Skeletal muscle satellite cell (primary cell): ENCODE measurements around the gene NPAS2.

Experiments used
- H3K27me3 ChIP-seq: 2 replicates; pipeline ENCODE4 v1.7.0; 2013; ENCODE audit warnings: low read length; ENCODE audit not compliant: control insufficient read depth, insufficient read depth
- H3K36me3 ChIP-seq: 2 replicates; pipeline ENCODE4 v1.7.0; 2013; ENCODE audit warnings: mild to moderate bottlenecking, control low read depth, low read length; ENCODE audit not compliant: insufficient read depth
- H3K4me1 ChIP-seq: 2 replicates; pipeline ENCODE4 v1.7.0; 2013; ENCODE audit warnings: low read length; ENCODE audit not compliant: control insufficient read depth, insufficient read depth
- H3K4me2 ChIP-seq: 2 replicates; pipeline ENCODE4 v1.7.0; 2013; ENCODE audit warnings: mild to moderate bottlenecking, low read length
- H3K4me3 ChIP-seq: 2 replicates; pipeline ENCODE4 v1.7.0; 2013; ENCODE audit warnings: low read length
- H3K9ac ChIP-seq: 2 replicates; pipeline ENCODE4 v1.7.0; 2013; ENCODE audit warnings: mild to moderate bottlenecking, low read depth, low read length, moderate library complexity
- H3K9me3 ChIP-seq: replicated peaks from 2 replicates; pipeline ENCODE4 v1.7.0; 2013; ENCODE audit warnings: mild to moderate bottlenecking, control low read depth, low read length

Gene NPAS2

DNA sequence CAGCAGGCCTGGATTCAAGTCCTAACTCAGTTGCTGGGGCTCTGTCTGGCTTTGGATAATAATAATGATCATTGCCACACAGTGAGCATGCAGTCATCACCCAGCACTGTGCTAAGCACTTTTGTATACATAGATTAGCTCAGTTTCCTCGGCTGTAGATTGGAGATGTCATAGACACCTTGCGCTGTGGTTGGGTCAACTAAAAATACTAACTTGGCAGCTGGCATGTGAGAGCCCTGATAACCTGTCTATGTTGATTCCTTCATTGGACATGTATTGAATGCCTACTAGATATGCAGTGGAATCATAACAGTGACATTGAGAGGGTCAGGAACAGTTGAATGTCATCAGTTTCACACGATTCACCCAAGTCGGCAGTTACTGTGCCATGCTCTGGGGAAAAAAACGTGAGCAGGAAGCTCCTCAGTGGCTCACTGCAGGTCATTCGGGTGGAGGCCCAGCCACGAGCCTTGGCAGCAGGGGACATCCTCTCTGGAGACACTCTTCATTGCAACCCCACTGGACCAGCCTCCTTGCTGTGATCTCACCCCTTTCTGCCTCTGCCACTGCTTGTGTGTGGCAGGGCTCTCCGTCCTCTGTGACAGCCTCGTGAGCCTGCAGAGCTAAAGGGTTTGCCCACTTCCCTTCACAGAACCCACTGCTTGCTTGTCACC lies 85.3 kb downstream of the NPAS2 start:
- Histone ChIP-seq H3K9me3 (no peaks in the 10 kb centered on the region), H3K4me2 (no peak overlapping the region), H3K9ac (no peak overlapping the region), H3K27me3 (peaks cover 7% of the 10 kb centered on the region), H3K4me3 (no peak overlapping the region), H3K4me1 (peaks cover 27% of the 10 kb centered on the region), H3K36me3 (peaks cover 14% of the 10 kb centered on the region)

DNA sequence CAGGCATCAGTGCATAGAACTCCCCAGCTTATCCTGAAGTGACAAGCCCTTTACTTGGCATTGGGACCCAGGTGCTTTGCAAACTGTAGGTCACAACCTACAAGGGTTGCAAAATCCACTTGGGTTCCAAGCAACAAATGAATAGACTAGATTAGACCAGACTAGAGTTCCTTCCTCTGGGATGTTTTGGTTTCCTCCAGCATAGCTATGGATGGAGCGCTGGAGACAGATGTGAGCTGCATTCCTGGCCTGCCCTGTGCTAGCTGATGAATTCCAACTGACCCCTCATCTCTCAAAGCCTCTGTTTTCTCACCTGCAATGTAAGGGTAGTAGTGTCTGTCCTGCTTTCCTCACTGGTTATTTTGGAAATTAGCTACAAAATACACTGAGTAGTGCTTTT lies 86.2 kb downstream of the NPAS2 start:
- peaks cover 14% of the 10 kb centered on the region for H3K36me3 ChIP-seq
- peaks cover 27% of the 10 kb centered on the region for H3K4me1 ChIP-seq
- H3K9me3 ChIP-seq, result no peaks in the 10 kb centered on the region
- no peak overlapping the region for H3K4me3 ChIP-seq
- H3K9ac ChIP-seq, result no peak overlapping the region
- peaks cover 7% of the 10 kb centered on the region for H3K27me3 ChIP-seq
- no peak overlapping the region for H3K4me2 ChIP-seq

DNA sequence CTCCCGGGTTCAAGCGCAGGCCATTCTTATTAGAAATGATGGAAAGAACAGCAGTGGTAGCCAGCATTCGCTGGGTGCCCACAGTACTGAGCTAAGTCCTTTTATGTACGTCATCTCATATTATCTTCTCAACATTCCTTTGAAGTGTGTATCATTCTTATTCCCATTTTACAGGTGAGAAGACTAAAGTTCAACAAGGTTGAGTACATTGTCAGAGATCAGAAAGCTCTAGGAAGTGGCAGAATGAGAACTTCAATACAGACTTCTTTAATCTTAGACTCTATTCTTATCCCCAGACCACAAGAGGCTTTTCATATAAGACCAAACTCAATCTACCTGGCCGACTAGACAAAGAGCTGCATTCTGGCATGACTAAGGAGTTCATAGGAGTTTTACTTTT lies 86.7 kb downstream of the NPAS2 start:
- H3K4me1 ChIP-seq, result peaks cover 24% of the 10 kb centered on the region
- H3K27me3 ChIP-seq, result peaks cover 7% of the 10 kb centered on the region
- no peak overlapping the region for H3K4me2 ChIP-seq
- no peaks in the 10 kb centered on the region for H3K9me3 ChIP-seq
- H3K36me3 ChIP-seq, result peaks cover 14% of the 10 kb centered on the region
- H3K4me3 ChIP-seq, result no peak overlapping the region
- H3K9ac ChIP-seq, result no peak overlapping the region

DNA sequence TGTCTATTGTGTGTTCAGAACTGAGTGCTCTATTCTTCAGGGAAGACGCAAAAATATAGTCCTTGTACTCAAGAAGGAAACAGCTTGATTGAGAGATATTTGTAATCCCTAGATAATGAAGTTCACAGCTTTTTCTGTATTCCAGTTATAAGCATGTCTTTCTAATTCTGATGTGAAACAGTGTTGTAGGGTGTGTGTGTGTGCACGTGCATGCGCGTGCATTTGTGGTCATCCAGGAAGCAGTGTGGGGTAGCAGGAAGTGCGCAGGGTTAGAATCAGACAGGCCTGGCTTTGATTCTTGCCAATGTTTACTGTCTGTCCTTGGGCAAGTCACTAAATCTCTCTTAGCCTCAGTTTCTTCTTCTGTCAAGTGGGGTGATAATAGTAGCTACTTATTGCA lies 87.9 kb downstream of the NPAS2 start:
- Histone ChIP-seq H3K4me2 (no peak overlapping the region), H3K9ac (no peak overlapping the region), H3K27me3 (peaks cover 7% of the 10 kb centered on the region), H3K9me3 (no peaks in the 10 kb centered on the region), H3K4me1 (peaks cover 14% of the 10 kb centered on the region), H3K36me3 (peaks cover 19% of the 10 kb centered on the region), H3K4me3 (no peak overlapping the region)

DNA sequence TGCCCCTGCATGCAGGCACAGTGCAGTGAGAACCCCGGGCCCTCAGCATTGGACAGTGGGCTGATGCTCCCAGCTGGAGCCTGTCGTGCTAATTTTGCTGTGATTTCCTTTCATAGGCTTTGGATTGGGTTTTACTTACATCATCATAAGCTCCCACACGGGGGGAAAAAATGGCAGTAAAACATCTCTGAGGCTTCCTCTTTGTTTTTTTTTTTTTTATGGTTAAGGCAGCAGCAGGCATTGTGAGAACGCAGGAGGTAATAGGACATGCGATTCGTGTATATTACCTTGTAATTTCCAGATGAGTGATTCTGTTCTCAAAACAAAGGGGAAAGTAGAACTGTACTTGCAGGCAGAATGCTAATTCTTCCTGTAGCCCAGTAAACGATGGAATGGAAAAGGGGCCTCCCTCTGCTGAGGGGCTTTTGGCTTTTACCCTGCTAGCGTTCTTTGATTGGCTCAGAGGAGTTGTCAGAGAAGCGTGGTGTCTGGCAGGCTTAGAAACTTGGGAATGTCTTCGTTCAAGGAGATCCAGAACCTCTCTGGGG lies 89.7 kb downstream of the NPAS2 start:
- H3K4me2 ChIP-seq, result no peak overlapping the region
- H3K9me3 ChIP-seq, result no peaks in the 10 kb centered on the region
- H3K4me1 ChIP-seq, result no peaks in the 10 kb centered on the region
- no peak overlapping the region for H3K4me3 ChIP-seq
- peaks cover 27% of the 10 kb centered on the region for H3K36me3 ChIP-seq
- H3K9ac ChIP-seq, result no peak overlapping the region
- peaks cover 7% of the 10 kb centered on the region for H3K27me3 ChIP-seq

DNA sequence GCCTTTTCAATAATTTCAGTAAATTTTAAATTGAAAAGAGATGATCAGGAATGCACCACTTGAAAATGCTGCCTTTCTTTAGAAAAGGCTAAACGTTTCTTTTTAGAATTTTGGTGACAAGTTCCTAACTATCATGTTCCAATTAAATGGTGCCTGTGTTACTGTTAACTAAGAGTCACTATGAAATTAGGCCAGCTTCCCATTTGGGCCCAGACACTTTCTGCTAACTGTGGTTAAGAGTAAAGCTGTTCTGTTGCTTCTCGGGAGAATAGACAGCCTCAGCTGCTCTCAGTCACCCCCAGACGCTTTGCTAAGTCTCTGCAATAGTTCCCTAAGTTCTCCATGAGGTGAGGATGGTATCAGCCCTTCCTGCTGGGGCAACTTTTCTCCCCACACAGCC lies 90.2 kb downstream of the NPAS2 start:
- peaks cover 7% of the 10 kb centered on the region for H3K27me3 ChIP-seq
- H3K36me3 ChIP-seq, result peaks cover 25% of the 10 kb centered on the region
- no peak overlapping the region for H3K9ac ChIP-seq
- H3K4me3 ChIP-seq, result no peak overlapping the region
- H3K9me3 ChIP-seq, result no peaks in the 10 kb centered on the region
- no peak overlapping the region for H3K4me2 ChIP-seq
- no peaks in the 10 kb centered on the region for H3K4me1 ChIP-seq

DNA sequence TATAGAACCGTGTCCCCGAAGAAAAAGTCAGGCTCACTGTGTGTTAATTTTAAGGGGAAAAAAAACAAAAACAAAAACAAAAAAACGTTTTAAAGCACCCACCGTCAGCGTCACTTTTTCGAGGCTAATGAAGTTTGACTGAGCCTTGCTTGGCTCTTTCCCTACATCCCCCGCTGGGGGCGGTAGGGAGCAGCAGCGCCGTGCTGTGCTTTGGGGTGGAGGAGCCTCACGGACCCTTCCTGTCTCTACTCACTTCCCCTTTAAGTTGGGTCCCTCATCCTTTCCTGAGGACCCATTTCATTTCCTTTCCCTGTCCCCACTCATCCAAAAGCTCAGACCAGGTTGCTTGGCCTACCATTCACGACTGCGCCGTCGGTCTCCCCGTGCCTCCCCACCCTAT lies 99.4 kb downstream of the NPAS2 start:
- peaks cover 5% of the 10 kb centered on the region for H3K4me1 ChIP-seq
- H3K9ac ChIP-seq, result no peak overlapping the region
- H3K4me3 ChIP-seq, result no peak overlapping the region
- H3K27me3 ChIP-seq, result no peaks in the 10 kb centered on the region
- H3K36me3 ChIP-seq, result no peaks in the 10 kb centered on the region
- no peak overlapping the region for H3K4me2 ChIP-seq
- H3K9me3 ChIP-seq, result no peaks in the 10 kb centered on the region

DNA sequence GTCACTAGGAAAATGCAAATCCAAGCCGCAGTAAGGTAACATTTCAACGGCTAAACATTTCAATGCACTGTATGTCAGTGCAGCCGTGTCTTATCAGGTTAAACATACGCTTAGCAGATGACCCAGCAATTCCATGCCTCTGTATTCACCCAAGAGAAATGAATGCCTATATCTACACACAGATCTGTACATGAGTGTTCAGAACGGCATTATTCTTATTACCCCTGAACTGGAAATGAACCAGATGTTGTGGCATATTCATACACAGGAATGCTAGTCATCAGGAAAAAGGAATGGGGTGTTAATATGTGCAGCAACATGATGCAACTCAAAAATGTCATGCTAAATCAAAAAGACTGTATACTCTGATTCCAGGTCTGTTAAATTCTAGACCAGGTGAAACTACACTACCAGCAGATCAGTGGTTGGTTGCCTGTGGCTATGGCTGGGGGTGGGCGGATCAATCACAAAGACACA lies 101.8 kb downstream of the NPAS2 start:
- Histone ChIP-seq H3K36me3 (peaks cover 4% of the 10 kb centered on the region), H3K4me2 (no peak overlapping the region), H3K4me1 (peaks cover 16% of the 10 kb centered on the region), H3K9ac (no peak overlapping the region), H3K9me3 (no peaks in the 10 kb centered on the region), H3K27me3 (no peaks in the 10 kb centered on the region), H3K4me3 (no peak overlapping the region)

DNA sequence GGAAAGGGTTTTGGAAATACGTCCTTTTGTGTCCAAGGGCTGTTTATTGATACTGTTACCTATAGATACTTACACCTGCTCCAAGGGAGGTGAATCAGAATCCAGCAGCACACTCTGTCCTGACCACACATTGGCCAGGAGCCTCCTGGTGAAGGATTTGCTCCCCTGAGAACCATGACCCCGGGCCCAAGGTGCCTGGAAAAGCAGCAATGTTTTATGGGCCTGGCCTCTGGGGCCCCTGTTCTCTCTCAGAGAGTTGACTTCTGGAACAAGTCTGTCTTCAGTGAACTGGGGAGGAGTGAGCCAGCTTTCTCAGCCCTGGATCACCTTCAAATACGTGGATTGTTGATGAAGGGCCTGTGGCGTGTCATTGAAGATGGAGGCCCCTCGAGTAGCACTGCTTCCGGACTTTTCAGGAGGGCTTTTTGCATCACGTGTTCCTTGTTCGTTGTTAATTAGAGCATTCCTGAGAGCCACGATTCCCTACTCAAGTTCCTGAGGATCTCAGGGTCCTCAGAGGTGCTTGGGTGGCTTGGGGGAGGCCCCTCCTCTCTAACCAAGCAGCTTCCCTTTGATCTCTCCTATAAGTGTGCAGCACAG lies 103.6 kb downstream of the NPAS2 start:
- H3K4me1 ChIP-seq, result peaks cover 16% of the 10 kb centered on the region
- no peaks in the 10 kb centered on the region for H3K9me3 ChIP-seq
- no peak overlapping the region for H3K9ac ChIP-seq
- H3K36me3 ChIP-seq, result peaks cover 18% of the 10 kb centered on the region
- H3K27me3 ChIP-seq, result no peaks in the 10 kb centered on the region
- H3K4me2 ChIP-seq, result no peak overlapping the region
- no peak overlapping the region for H3K4me3 ChIP-seq

DNA sequence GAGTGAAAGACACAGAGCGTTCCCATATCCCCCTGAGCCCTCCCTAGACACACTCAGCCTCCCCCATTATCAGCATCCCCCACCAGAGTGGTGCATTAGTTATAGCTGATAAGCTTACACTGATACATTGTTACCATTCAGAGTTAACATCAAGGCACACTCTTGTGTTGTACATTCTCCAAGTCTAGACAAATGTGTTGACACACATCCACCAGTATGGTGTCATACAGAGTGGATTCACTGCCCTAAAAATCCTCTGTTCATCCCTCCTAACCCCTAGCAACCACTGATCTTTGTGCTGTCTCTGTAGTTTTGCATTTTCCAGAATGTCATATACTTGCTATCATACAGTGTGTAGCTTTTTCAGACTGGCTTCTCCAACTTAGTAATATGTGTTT lies 104.2 kb downstream of the NPAS2 start:
- H3K4me1 ChIP-seq, result peaks cover 16% of the 10 kb centered on the region
- H3K27me3 ChIP-seq, result no peaks in the 10 kb centered on the region
- no peaks in the 10 kb centered on the region for H3K9me3 ChIP-seq
- peaks cover 20% of the 10 kb centered on the region for H3K36me3 ChIP-seq
- peak overlapping the region; percentile 90 for H3K4me2 ChIP-seq
- peak overlapping the region; percentile 73 for H3K9ac ChIP-seq
- peak overlapping the region; percentile 66 for H3K4me3 ChIP-seq

DNA sequence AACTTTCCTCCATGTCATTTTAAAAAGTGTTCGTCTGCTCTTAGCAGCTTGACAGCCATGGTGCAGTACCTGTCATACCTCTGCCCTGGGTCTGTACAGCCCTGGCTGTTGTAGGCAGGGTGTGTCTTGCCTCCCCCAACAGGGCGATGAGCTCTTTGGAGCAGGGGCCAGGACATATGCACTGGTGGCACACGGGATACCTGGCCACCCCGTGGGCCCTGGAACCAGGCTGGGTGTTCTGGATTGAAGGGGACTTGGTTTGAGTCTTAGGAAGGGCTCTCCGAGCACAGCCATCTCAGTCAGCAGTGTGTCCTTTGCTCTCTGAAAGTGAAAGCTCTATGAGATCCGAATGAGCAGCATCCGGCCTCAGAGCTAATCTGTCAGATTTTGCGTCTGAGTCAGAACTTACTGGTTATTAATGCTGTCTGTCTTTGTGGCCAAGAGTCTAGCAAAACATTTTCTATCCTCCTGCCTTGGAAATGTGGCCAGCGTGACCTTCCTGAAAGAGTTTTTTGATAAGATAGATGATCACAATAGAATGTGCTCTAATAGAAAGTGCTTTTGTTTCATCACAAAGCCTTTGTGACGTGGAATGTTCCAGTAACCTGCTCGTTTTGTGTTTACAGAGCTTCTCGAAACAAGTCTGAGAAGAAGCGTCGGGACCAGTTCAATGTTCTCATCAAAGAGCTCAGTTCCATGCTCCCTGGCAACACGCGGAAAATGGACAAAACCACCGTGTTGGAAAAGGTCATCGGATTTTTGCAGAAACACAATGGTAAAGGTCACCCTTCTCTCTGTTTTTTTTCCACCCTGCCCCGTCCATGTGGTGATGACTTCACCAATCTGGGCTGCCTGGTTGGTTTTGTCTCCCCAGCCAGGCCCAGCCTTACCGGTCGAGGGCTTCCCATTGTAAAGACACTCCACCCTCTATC lies 104.8 kb downstream of the NPAS2 start:
- peaks cover 16% of the 10 kb centered on the region for H3K4me1 ChIP-seq
- H3K9ac ChIP-seq, result peak overlapping the region; percentile 73
- H3K4me2 ChIP-seq, result peak overlapping the region; percentile 90
- H3K4me3 ChIP-seq, result peak overlapping the region; percentile 66
- no peaks in the 10 kb centered on the region for H3K27me3 ChIP-seq
- no peaks in the 10 kb centered on the region for H3K9me3 ChIP-seq
- H3K36me3 ChIP-seq, result peaks cover 23% of the 10 kb centered on the region
